PFSK-1 (cell line): ENCODE results near the gene MMP28.

ENCODE experiments used
- FOXP2 ChIP-seq: optimal IDR thresholded peaks from 2 replicates; pipeline ENCODE3; 2011; ENCODE audit warnings: borderline replicate concordance, control low read depth, inconsistent platforms; ENCODE audit not compliant: insufficient read depth; ENCODE audit errors: extremely low read length, extremely low read depth
- POLR2AphosphoS5 ChIP-seq: IDR thresholded peaks from 2 replicates; pipeline ENCODE4 v1.6.1; 2012; ENCODE audit warnings: low read depth, mild to moderate bottlenecking, control low read depth, low read length, moderate library complexity
- REST ChIP-seq, 2 experiments: IDR thresholded peaks; 2 replicates each; pipeline versions ENCODE4 v1.6.1 to v1.8.0; 2011 to 2012; ENCODE audit warnings: low read depth in 2 of 2, low read length in 2 of 2, control low read depth in 1 of 2, inconsistent platforms in 1 of 2, mild to moderate bottlenecking in 1 of 2, moderate library complexity in 1 of 2; ENCODE audit not compliant: insufficient read depth in 1 of 2
- SIN3A ChIP-seq: IDR thresholded peaks from 2 replicates; pipeline ENCODE4 v1.6.1; 2012; ENCODE audit warnings: mild to moderate bottlenecking, low read length, moderate library complexity, borderline replicate concordance; ENCODE audit not compliant: insufficient read depth
- TAF1 ChIP-seq: IDR thresholded peaks from 2 replicates; pipeline ENCODE4 v1.6.1; 2012; ENCODE audit warnings: low read length, control low read depth, borderline replicate concordance; ENCODE audit not compliant: insufficient read depth

- TF ChIP-seq SIN3A (no peak), REST (IDR thresholded peaks at IDR 0.05; ENCODE audit: insufficient read depth in 1 of 2, low read depth in 2 of 2, low read length in 2 of 2) (no peak), POLR2AphosphoS5 (no peak; the same call in 1 of the 2 replicates), TAF1 (no peak), FOXP2 (no peak)
Observed at GRCh38 chr17:35809855-35810461, 14.5 kb upstream of the MMP28 start.
